Activated CD4-positive, alpha-beta T cell treated with anti-CD3 and anti-CD28 coated beads, Interleukin-2, amount 50 U/mL, for 16 hours (primary cell): Measurements from ENCODE around the gene DDAH1.
"Not testable (repeated sequence)": the region's sequence is repeated elsewhere in the genome, so short reads cannot be mapped to it uniquely, and the experiment has no call there.

Source experiments
- DNase-seq: peaks from one replicate; pipeline ENCODE4 v3.0.0-alpha.2; 2020

The DDAH1 gene

DNA sequence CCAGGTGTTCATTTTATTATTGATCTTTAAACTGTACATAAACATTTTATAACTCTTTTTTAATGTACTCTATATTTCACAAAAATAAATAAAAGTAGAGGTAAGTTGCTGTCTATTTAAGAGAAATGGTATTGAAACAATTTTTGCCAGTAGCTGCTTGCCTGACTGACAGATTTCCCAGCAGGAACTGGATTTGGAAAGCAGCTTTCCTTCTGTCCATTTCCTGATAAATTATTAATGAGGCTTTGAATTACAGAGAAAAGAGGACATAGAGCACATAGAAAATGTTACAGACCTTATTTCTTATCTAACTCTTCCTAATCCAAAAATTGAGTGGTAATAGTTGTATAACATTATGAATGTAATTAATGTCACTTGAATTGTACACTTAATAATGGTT, 108.8 kb downstream of the DDAH1 start:
- DNase-seq: no peak

GRCh38 chr1:85352055-85352454, 112.9 kb downstream of the DDAH1 start:
- DNase-seq: no peak

- no peak for DNase-seq
These were observed 113.6 kb downstream of the DDAH1 start for GRCh38 chr1:85351202-85351828.

- DNase-seq: no peak
These were observed 115.7 kb downstream of the DDAH1 start for GRCh38 chr1:85349224-85349623.

DNA sequence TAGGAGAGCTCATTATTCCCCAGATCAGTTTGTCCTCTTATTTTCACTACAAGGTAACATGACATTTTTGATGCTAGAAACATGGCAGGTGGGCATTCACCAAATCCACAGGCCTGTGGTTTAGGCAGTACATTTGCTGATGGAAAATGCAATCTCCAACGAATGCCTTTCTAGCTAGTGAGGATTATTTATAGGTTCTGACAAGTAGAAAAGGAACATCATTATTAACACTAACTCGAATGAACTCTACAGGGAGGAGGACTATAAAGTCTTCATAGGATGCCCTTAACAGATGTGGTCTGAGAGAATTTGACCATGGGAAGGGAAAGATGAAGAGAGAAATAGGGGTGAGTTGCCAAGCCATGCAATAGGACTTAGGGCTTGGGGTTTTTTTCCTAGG, 117.1 kb downstream of the DDAH1 start:
- no peak for DNase-seq

DNA sequence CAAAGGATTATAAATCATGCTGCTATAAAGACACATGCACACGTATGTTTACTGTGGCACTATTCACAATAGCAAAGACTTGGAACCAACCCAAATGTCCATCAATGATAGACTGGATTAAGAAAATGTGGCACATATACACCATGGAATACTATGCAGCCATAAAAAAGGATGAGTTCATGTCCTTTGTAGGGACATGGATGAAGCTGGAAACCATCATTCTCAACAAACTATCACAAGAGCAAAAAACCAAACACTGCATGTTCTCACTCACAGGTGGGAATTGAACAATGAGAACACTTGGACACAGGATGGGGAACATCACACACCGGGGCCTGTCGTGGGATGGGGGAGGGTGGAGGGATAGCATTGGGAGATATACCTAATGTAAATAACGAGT, 117.7 kb downstream of the DDAH1 start:
- not testable (repeated sequence) for DNase-seq

- DNase-seq: no peak
These were observed 120.7 kb downstream of the DDAH1 start for GRCh38 chr1:85344256-85344694.

- no peak for DNase-seq
These were observed 121.2 kb downstream of the DDAH1 start for GRCh38 chr1:85343612-85344255.

DNA sequence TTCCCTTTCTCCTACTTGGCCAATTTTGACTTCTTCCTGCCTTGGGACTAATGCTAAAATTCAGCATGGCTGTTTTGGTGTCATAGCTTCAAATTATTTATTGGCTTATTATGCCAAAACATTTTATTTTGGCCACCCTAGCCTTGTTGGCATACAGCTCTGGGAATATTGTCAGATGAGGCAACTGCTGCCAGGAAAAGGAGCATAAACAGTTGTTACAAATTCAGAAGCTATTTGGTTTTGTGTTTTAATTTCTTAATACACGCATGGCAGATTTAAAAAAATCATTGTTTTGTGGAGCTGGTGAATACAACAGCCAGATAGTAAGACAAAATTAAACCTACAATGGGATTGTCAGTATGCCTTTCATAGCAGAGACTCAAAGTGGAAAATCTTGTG, 121.7 kb downstream of the DDAH1 start:
- DNase-seq: no peak

DNA sequence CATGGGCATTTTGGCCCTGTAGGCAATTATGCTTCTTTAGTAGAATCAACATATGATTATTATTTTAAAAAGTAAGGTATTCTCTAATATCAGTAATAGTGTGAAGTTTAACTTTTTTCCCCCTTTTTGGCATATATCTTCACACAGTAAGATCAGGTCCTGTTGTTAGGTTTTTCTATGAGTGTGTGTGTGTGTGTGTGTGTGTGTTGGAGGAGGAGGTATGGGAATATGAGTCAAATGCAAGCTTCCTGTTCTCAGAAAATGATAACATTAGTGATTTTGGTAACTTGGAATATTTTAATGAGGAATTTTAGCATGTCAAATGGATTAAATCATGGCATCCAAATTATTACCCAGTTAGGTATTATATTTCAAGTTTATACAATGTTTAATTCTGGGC, 122.8 kb downstream of the DDAH1 start:
- DNase-seq: no peak

DNA sequence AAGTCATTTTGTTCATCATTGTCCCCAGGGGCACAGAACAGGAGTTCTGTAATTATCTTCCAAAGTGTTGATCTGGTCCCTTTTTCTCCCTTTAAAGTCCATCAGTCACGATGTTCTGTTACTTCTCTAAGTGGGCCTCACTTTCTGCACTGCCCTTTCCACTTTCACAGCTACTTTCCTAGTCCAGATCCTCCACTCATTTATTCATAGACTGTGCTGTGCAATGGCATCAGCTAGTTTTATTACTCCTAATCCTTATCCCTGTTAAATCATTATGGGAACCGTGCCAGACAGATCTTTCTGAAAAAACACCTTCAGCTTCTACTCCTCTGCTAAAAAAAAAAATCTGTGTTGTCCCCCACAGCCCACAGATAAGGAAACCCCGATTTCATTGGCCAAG, 124.5 kb downstream of the DDAH1 start:
- DNase-seq: no peak

GRCh38 chr1:85339656-85340399, 125.1 kb downstream of the DDAH1 start:
- no peak for DNase-seq

- DNase-seq: no peak
These were observed 125.9 kb downstream of the DDAH1 start for GRCh38 chr1:85339089-85339488.

DNA sequence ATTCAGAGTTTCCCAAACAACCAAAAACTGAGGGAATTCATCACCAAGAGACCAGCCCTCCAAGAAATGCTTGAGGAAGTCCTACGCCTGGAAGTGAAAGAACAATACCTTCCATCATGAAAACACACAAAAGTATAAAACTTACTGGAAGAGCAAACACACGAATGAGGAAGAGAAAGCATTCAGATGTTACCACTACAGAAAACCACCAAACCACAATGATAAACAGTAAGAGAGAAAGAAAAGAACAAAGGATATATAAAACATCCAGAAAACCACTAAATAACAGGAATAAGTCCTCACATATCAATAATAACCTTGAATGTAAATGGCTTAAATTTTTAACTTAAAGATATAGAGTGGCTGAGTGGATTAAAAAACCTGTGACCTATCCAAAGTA, 130.0 kb downstream of the DDAH1 start:
- DNase-seq: no peak

DNA sequence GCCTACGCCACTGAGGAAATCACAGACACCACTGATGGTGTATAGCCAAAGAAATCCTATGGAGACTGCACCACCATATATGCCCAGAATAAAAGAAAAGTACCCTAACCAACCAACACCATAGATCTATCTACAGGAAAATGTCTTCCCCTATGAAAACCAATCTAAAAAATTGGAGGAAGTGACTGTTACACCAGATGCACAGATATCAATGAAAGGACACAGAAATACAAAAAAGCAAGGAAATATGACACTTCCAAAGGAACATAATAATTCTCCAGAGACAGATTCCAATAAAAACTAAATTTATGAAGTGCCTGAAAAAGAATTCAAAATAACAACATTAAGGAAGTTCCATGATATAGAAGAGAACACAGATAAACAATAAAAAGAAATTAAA, 131.8 kb downstream of the DDAH1 start:
- no peak for DNase-seq

DNA sequence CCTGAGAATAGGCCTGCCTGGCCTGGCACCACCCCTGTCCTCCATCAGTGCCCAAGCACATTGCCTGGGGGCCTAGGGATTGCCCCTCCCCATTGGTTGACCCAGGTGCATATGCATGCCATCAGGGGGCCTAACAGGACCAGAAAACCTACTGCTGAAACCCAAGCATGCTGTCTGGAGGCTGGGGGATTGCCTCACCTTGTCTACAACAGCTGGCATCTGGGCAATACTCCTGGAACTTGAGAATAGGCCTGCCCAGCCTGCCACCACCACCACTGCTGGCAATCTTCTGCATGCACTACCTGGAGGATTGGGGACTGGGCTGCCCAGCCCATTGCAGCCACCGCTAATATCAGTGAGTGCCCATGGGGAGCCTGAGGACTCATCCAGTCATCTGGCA, 132.4 kb downstream of the DDAH1 start:
- no peak for DNase-seq

DNA sequence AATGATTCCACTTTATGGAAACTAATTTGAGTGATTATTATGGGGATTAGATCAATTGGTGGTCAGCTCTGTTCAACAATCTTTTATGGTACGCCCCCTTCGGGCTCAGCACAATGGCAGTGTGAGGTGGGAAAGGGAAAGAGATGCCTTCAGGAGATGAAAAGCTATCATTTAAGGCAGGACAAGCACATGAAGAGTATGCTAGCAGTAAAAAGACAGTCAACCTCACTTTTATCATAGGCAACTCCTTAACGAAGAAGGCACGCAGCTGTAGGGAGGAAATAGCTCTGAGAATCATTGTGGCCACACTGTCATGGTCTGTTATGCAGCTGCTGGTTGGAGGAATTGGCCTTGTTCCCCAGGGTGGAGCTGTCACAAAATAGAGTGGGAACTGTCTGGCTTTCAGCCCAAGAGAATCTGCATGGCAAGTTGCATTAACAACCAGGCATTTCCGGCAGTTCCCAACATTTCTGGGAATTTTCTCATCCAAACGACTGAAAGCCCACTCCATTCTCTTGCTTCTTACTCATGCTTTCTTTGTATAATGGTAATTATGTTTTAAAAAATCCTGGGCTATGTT, 134.2 kb downstream of the DDAH1 start:
- no peak for DNase-seq

- DNase-seq: no peak
These were observed 134.7 kb downstream of the DDAH1 start for GRCh38 chr1:85330214-85330631.

GRCh38 chr1:85328713-85329397, 136.1 kb downstream of the DDAH1 start:
- no peak for DNase-seq

- DNase-seq: no peak
These were observed 137.2 kb downstream of the DDAH1 start for GRCh38 chr1:85327759-85328158.

DNA sequence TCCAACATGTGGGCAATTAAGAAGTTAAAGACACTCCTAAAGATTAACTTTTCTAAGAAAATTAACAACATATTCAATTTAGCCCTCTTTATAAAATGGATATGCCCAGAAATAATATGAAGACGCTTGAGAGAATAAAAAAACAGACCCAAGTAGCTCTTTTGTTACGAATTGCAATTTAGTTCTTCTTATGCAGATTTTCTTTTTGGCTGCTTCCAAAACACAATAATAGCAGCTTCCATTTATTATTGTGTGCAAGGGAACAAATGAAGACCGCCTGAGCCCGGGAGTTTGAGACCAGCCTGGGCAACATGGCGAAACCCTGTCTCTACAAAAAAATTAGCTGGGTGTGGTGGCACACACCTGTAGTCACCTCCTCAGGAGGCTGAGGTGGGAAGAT, 138.1 kb downstream of the DDAH1 start:
- DNase-seq: no peak

GRCh38 chr1:85326336-85326735, 138.6 kb downstream of the DDAH1 start:
- no peak for DNase-seq

GRCh38 chr1:85325920-85326319, 139.0 kb downstream of the DDAH1 start:
- no peak for DNase-seq
